HepG2 (cell line): ENCODE measurements around the gene PSMD3. TPM values are rescaled to one million over a fixed set of nuclear protein-coding genes. Genes with fewer than 3 reads are reported as not detected.

Experiments
- CBFB ChIP-seq: sonication (generic); formaldehyde crosslinking; IDR thresholded peaks from 2 replicates; pipeline ENCODE4 v1.4.0; 2020; ENCODE audit warnings: missing genetic modification reagents
- DNMT1 ChIP-seq: sonication (generic); formaldehyde crosslinking; IDR thresholded peaks from 2 replicates; pipeline ENCODE4 v1.5.1; 2020; ENCODE audit warnings: mild to moderate bottlenecking, missing genetic modification reagents
- FOXP1 ChIP-seq, 2 experiments: fragments of 450-650 bp in 1 of 2; IDR thresholded peaks; 2 replicates each; pipeline ENCODE4 v1.6.1; 2017 to 2018; ENCODE audit warnings: antibody characterized with exemption in 1 of 2
- IRF1 ChIP-seq: sonication (generic); formaldehyde crosslinking; IDR thresholded peaks from 2 replicates; pipeline ENCODE4 v1.4.0; 2020; ENCODE audit warnings: low read depth, mild to moderate bottlenecking, missing genetic modification reagents
- LCORL ChIP-seq, 2 experiments: fragments of 450-650 bp in 1 of 2; sonication (generic) in 1 of 2; formaldehyde crosslinking in 1 of 2; IDR thresholded peaks; 2 replicates each; pipeline versions ENCODE4 v1.5.0 to v1.6.1; 2017 to 2020; ENCODE audit warnings: antibody characterized with exemption in 1 of 2, missing genetic modification reagents in 1 of 2
- NFAT5 ChIP-seq: sonication (generic); formaldehyde crosslinking; IDR thresholded peaks from 2 replicates; pipeline ENCODE4 v1.4.0; 2020; ENCODE audit warnings: missing genetic modification reagents
- PRDM4 ChIP-seq: sonication (generic); formaldehyde crosslinking; IDR thresholded peaks from 2 replicates; pipeline ENCODE4 v1.9.0; 2021; ENCODE audit warnings: missing genetic modification reagents, borderline replicate concordance
- THAP9 ChIP-seq: sonication (generic); formaldehyde crosslinking; IDR thresholded peaks from 2 replicates; pipeline ENCODE4; 2020; ENCODE audit warnings: missing genetic modification reagents, mild to moderate bottlenecking, borderline replicate concordance
- XRCC5 ChIP-seq: fragments of 200-400 bp; formaldehyde crosslinking; optimal IDR thresholded peaks from 2 replicates; pipeline ENCODE3; 2017; ENCODE audit warnings: mild to moderate bottlenecking, low read length
- ZNF143 ChIP-seq: sonication (generic); formaldehyde crosslinking; IDR thresholded peaks from 2 replicates; pipeline ENCODE4 v1.4.0; 2020; ENCODE audit warnings: missing genetic modification reagents
- ZNF512 ChIP-seq: sonication (generic); formaldehyde crosslinking; IDR thresholded peaks from 2 replicates; pipeline ENCODE4 v1.4.0; 2020; ENCODE audit warnings: mild to moderate bottlenecking, missing genetic modification reagents
- ZNF572 ChIP-seq: sonication (generic); formaldehyde crosslinking; IDR thresholded peaks from 2 replicates; pipeline ENCODE4 v1.5.1; 2020; ENCODE audit warnings: mild to moderate bottlenecking, missing genetic modification reagents
- polyA plus RNA-seq, 8 experiments: library from polyadenylated mRNA; depleted of rRNA in 3 of 8; stranded (reverse) in 7 of 8; unstranded in 1 of 8; fragments of >200 nt; fragmentation: Illumina TruSeq in 4 of 8; extraction: Trizol in 4 of 8; gene quantifications; 2 replicates each; pipeline versions ENCODE4 v1.2.1 to v1.2.3, GENCODE V29; 2011 to 2016; ENCODE audit warnings: low read depth in 4 of 8, missing spikeins in 1 of 8, mixed read lengths in 1 of 8; ENCODE audit not compliant: insufficient read depth in 1 of 8
- total RNA-seq, 5 experiments: library from RNA; depleted of rRNA; stranded (reverse); fragments of >200 nt; fragmentation: Illumina TruSeq; extraction: Trizol; gene quantifications; 2 replicates each; pipeline ENCODE4 v1.2.3, GENCODE V29; 2016; ENCODE audit warnings: low read depth in 1 of 5

The PSMD3 gene
- total and polyA plus RNA-seq, 2 of the 13 experiments (the other 11 are each of a cell fraction or from before 2014, with no cell fraction given) = 97.4 to 146 TPM

GRCh38 chr17:39980351-39981206 is at the start of gene PSMD3 (continued):
- TF ChIP-seq PRDM4 (peak; percentile 85; the same call in 1 of the 2 replicates), ZNF572 (CRISPR knock-in tag) (peak; percentile 93), LCORL (IDR thresholded peaks at IDR 0.05) (peak; percentile 27; the same call in 1 of the 2 replicates), LCORL (CRISPR knock-in tag; IDR thresholded peaks at IDR 0.05) (peak; percentile 98), ZNF512 (CRISPR knock-in tag) (peak; percentile 51; the same call in 1 of the 2 replicates), DNMT1 (CRISPR knock-in tag) (peak; percentile 99), CBFB (CRISPR knock-in tag) (peak; percentile 93), FOXP1 (IDR thresholded peaks at IDR 0.05) (peak; percentile 49; the same call in 1 of the 2 replicates), FOXP1 (CRISPR knock-in tag; IDR thresholded peaks at IDR 0.05) (peak; percentile 74), THAP9 (CRISPR knock-in tag) (peak; percentile 95), NFAT5 (CRISPR knock-in tag) (peak; percentile 95; the same call in 1 of the 2 replicates), ZNF143 (peak; percentile 99), XRCC5 (peak; percentile 100), IRF1 (CRISPR knock-in tag) (no peak)
